Kidney (tissue), 14 donors: ENCODE data around the gene METTL14. TPM values are rescaled to one million over a fixed set of nuclear protein-coding genes. Genes with fewer than 3 reads are reported as not detected.

ENCODE experiments used
- DNase-seq, 5 donors: peaks; one replicate each; pipeline ENCODE4 v3.0.0-alpha.2; 2013 to 2020
- FAIRE-seq: peaks from 2 replicates; lab custom pipeline; 2012; peaks lifted over from hg19 to GRCh38; lab: Jason Lieb, UNC
- H3K27ac ChIP-seq, 2 donors: one replicate each; pipeline ENCODE4 v1.7.0; 2013; ENCODE audit warnings: low read depth in 2 of 2, low read length in 2 of 2, inconsistent platforms in 1 of 2
- H3K27me3 ChIP-seq: one replicate; pipeline ENCODE4 v1.7.1; 2013; ENCODE audit warnings: low read length, inconsistent platforms; ENCODE audit not compliant: control insufficient read depth, insufficient read depth
- H3K36me3 ChIP-seq, 3 donors: one replicate each; pipeline versions ENCODE4 v1.7.0 to v1.7.1; 2013; ENCODE audit warnings: low read length in 3 of 3, control low read depth in 1 of 3, inconsistent platforms in 1 of 3; ENCODE audit not compliant: insufficient read depth in 3 of 3, control insufficient read depth in 2 of 3
- H3K4me1 ChIP-seq, 3 donors: one replicate each; pipeline versions ENCODE4 v1.7.0 to v1.7.1; 2013; ENCODE audit warnings: low read length in 3 of 3, inconsistent platforms in 1 of 3, low read depth in 1 of 3; ENCODE audit not compliant: control insufficient read depth in 2 of 3, insufficient read depth in 2 of 3
- H3K4me3 ChIP-seq, 3 donors: one replicate each; pipeline versions ENCODE4 v1.7.0 to v1.8.1; 2013; ENCODE audit warnings: low read length in 3 of 3, control low read depth in 1 of 3, inconsistent platforms in 1 of 3
- H3K9ac ChIP-seq, 3 donors: one replicate each; pipeline versions ENCODE4 v1.7.0 to v1.7.1; 2013; ENCODE audit warnings: low read length in 3 of 3, control low read depth in 1 of 3, inconsistent platforms in 1 of 3
- H3K9me3 ChIP-seq, 3 donors: one replicate each; pipeline versions ENCODE4 v1.7.0 to v1.7.1; 2013; ENCODE audit warnings: low read length in 3 of 3, control low read depth in 1 of 3, inconsistent platforms in 1 of 3; ENCODE audit not compliant: control insufficient read depth in 2 of 3, insufficient read depth in 1 of 3
- intact Hi-C: fragments of 100-400 bp; cut with DNase I; formaldehyde crosslinking; loops from one replicate; pipeline ENCODE4 v1.11.1; 2022
- polyA plus RNA-seq: library from polyadenylated mRNA; stranded (reverse); fragments of 350-450 nt; fragmentation: Illumina TruSeq; extraction: RNeasy Lipid Tissue Mini Kit (QIAGEN cat#74804); gene quantifications from one replicate; pipeline ENCODE4 v1.2.3, GENCODE V29; 2014; ENCODE audit warnings: low read depth, low replicate concordance; ENCODE audit not compliant: insufficient read depth
- total RNA-seq: library from RNA; stranded (reverse); fragmentation: NEBNext Ultra II Directional; extraction: Animal tissue kit (Norgen Biotek cat#: 25700); gene quantifications from one replicate; pipeline ENCODE4 v1.2.1, GENCODE V29; 2021
- TF ChIP-seq, protein P1 (sequence below): IDR thresholded peaks from 3 replicates; pipeline ENCODE4 v1.5.1; 2012; ENCODE audit warnings: mild to moderate bottlenecking, moderate library complexity, borderline replicate concordance; ENCODE audit not compliant: insufficient read depth; ENCODE audit errors: extremely low read depth
- donor health status: control.
- donor health status: control.
- donor health status: control.
- donor health status: control.
- donor health status: control.
- donor health status: DM: yes; HTN: yes; CAD: no.
- donor health status: Normal renal cell carcinoma (clear cell type).

Gene METTL14
- total and polyA plus RNA-seq, 2 donors from 2014 or later: 10.1 to 46.4 TPM

DNA sequence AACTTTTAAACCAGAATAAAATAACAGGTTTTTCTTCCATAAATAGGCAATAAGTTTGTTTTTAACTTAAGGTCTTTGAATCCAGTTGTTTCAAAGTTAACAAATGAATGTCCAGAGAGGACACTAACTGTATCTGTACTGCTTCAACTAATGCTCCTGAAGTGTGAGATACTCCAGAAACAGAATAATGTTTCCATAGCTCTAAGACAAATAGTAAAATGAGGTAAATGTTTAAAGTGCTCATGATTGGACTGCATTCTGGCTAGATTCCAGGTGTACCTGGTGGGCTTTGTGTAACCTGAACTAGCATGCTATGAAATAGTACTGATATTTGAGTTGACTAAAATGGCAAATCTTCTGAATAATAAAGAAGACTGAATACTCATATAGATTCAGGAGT lies 51.7 kb downstream of the METTL14 start:
- Histone ChIP-seq H3K4me3 (no peak overlapping the region), H3K27ac (no peak overlapping the region), H3K9me3 (no peaks in the 10 kb centered on the region), H3K9ac (no peak overlapping the region), H3K27me3 (no peaks in the 10 kb centered on the region), H3K4me1 (no peaks in the 10 kb centered on the region), H3K36me3 (peaks cover 3 to 12% (median 6%) of the 10 kb centered on the region in 3 donors)
- DNase-seq (no peak), FAIRE-seq (no peak)
- TF ChIP-seq, protein P1, sequence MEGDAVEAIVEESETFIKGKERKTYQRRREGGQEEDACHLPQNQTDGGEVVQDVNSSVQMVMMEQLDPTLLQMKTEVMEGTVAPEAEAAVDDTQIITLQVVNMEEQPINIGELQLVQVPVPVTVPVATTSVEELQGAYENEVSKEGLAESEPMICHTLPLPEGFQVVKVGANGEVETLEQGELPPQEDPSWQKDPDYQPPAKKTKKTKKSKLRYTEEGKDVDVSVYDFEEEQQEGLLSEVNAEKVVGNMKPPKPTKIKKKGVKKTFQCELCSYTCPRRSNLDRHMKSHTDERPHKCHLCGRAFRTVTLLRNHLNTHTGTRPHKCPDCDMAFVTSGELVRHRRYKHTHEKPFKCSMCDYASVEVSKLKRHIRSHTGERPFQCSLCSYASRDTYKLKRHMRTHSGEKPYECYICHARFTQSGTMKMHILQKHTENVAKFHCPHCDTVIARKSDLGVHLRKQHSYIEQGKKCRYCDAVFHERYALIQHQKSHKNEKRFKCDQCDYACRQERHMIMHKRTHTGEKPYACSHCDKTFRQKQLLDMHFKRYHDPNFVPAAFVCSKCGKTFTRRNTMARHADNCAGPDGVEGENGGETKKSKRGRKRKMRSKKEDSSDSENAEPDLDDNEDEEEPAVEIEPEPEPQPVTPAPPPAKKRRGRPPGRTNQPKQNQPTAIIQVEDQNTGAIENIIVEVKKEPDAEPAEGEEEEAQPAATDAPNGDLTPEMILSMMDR: no peak
- intact Hi-C loops: no loop called here

DNA sequence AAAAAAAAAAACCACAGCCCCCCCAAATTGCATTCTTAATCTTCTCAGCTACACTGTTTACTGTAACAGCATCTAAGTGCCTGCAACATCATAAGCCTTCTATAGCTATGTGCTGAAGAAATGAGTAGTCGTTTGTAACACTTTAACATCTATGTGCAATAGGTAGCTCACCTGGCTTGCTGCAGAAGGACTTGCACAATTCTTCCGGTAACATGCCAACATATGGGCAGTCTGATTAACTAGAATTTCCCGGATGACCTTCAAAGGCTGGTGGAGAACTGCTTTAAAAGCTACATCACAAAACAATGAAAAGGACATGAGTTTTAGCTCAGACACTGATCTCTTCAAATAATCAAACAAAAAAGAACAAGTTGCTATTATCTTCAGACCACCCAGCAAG lies 52.9 kb downstream of the METTL14 start:
- Histone ChIP-seq H3K36me3 (peaks cover 3 to 12% (median 6%) of the 10 kb centered on the region in 3 donors), H3K9ac (no peak overlapping the region), H3K4me1 (no peaks in the 10 kb centered on the region), H3K27me3 (no peaks in the 10 kb centered on the region), H3K4me3 (no peak overlapping the region), H3K27ac (no peak overlapping the region), H3K9me3 (no peaks in the 10 kb centered on the region)
- TF ChIP-seq, protein P1: no peak
- FAIRE-seq (no peak), DNase-seq (no peak)
- intact Hi-C loops: no loop called here

DNA sequence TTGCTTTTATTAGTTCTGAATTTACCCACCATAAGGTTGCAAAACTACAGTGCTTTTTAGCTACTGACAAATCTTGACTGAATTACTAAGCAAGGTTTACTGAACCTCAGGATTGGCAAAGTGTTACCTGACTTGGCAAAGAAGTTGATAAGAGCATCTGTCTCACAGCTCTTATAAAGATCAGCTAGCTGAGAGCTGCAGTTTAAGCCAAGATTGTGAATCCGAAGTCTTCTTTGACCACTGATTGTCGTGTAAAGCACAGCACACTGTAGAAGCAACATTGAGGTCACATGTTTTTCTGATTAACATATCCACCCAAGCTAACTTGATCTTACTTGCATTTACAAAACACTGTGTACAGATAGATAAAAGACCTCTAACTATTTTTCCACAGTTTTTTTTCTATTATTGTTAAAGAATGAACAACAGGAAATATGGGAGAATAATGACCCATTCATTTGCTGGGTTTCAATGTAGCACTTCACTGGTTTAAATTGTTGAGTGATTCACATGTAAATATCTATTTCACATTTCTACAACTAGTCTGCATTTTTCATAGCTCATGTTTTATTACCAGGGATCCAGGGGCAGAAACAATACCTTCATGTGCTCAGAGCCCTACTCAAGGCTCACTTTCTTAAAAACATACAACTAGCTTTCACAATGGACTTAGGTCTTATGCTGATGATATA lies 54.0 kb downstream of the METTL14 start:
- Histone ChIP-seq H3K9me3 (no peaks in the 10 kb centered on the region), H3K9ac (no peak overlapping the region), H3K4me3 (no peak overlapping the region), H3K4me1 (no peaks in the 10 kb centered on the region), H3K27me3 (no peaks in the 10 kb centered on the region), H3K27ac (no peak overlapping the region), H3K36me3 (peaks cover 5 to 12% (median 6%) of the 10 kb centered on the region in 3 donors)
- DNase-seq (no peak), FAIRE-seq (no peak)
- TF ChIP-seq, protein P1: no peak
- intact Hi-C loops: no loop called here
